ENCODE data around the gene MYDGF. TPM values are rescaled to one million over a fixed set of nuclear protein-coding genes. Genes with fewer than 3 reads are reported as not detected.

Gene MYDGF
- total and polyA plus RNA-seq, 2 of the 13 experiments (the other 11 are each of a cell fraction or from before 2014, with no cell fraction given) = 116 to 198 TPM

GRCh38 chr19:4622695-4623421, 47.3 kb downstream of the MYDGF start (continued):
- TF ChIP-seq, protein P1, sequence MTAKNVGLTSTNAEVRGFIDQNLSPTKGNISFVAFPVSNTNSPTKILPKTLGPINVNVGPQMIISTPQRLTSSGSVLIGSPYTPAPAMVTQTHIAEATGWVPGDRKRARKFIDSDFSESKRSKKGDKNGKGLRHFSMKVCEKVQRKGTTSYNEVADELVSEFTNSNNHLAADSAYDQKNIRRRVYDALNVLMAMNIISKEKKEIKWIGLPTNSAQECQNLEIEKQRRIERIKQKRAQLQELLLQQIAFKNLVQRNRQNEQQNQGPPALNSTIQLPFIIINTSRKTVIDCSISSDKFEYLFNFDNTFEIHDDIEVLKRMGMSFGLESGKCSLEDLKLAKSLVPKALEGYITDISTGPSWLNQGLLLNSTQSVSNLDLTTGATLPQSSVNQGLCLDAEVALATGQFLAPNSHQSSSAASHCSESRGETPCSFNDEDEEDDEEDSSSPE (CRISPR knock-in tag; IDR thresholded peaks at IDR 0.05) = no peak
- TF ChIP-seq PBX2 (CRISPR knock-in tag; IDR thresholded peaks at IDR 0.05) (no peak), ZNF687 (CRISPR knock-in tag; IDR thresholded peaks at IDR 0.05) (peak; percentile 21; the same call in 1 of the 2 replicates), ZNF512B (CRISPR knock-in tag; IDR thresholded peaks at IDR 0.05; ENCODE audit: borderline replicate concordance) (no peak), RFX5 (IDR thresholded peaks at IDR 0.05; ENCODE audit: low read depth, low read length) (no peak), EZH2 (conservative IDR thresholded peaks at IDR 0.05; ENCODE audit: low read depth, low read length) (no peak), EP300 (IDR thresholded peaks at IDR 0.05; ENCODE audit: low read depth in 2 of 2, low read length in 2 of 2) (no peak), EP300 (CRISPR knock-in tag; IDR thresholded peaks at IDR 0.05; ENCODE audit: borderline replicate concordance) (no peak), RFX1 (IDR thresholded peaks at IDR 0.05) (no peak), ATM (IDR thresholded peaks at IDR 0.05; ENCODE audit: borderline replicate concordance) (no peak), ISL2 (CRISPR knock-in tag; IDR thresholded peaks at IDR 0.05) (no peak), ZNF264 (CRISPR knock-in tag; IDR thresholded peaks at IDR 0.05) (no peak), HOXD1 (CRISPR knock-in tag; IDR thresholded peaks at IDR 0.05) (no peak), ZXDC (CRISPR knock-in tag; IDR thresholded peaks at IDR 0.05) (no peak), KMT2A (CRISPR knock-in tag; IDR thresholded peaks at IDR 0.05) (peak; percentile 50; the same call in 1 of the 2 replicates), XRCC5 (optimal IDR thresholded peaks at IDR 0.05; ENCODE audit: low read length) (peak; percentile 30), SOX6 (IDR thresholded peaks at IDR 0.05) (no peak), SOX6 (CRISPR knock-in tag; IDR thresholded peaks at IDR 0.05) (no peak)

Data from HepG2 (cell line).